ENCODE measurements around the gene BUB1B.

DNA sequence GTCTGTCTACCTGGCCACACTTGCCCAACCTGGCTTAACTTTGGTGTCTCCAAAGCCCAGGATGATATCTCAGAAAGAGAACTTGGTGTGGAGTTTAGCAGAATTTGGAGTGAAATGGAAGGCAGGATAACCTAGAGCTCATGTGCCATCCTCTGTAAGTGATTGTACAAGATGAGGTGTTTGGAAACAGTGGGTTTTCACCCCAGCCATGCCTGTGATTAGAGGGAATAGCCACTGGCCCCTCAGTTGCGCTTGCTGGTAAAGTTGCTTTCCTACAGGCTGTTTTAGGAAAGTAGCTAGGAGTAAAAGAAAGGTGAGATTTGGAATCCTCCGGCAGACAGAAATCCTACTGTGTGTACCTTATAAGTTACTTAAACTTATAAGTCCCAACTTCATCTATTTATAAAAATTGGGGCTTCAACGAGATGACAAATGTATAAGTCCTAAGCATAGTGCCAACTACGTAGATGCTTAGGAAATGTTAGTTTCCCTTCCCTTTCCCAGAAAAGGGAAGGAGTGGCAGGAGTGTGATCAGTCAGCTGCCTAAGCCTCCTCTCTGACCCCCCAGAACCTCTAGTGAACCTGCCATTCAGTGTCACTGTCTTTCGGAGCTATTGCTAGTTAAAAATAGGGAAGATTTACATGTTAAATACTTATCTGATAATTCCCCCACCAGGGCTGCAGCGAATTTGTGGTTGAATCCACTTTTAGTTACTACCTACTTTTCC is 38.8 kb upstream of the BUB1B start:
- TF ChIP-seq, protein P1, sequence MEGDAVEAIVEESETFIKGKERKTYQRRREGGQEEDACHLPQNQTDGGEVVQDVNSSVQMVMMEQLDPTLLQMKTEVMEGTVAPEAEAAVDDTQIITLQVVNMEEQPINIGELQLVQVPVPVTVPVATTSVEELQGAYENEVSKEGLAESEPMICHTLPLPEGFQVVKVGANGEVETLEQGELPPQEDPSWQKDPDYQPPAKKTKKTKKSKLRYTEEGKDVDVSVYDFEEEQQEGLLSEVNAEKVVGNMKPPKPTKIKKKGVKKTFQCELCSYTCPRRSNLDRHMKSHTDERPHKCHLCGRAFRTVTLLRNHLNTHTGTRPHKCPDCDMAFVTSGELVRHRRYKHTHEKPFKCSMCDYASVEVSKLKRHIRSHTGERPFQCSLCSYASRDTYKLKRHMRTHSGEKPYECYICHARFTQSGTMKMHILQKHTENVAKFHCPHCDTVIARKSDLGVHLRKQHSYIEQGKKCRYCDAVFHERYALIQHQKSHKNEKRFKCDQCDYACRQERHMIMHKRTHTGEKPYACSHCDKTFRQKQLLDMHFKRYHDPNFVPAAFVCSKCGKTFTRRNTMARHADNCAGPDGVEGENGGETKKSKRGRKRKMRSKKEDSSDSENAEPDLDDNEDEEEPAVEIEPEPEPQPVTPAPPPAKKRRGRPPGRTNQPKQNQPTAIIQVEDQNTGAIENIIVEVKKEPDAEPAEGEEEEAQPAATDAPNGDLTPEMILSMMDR (conservative IDR thresholded peaks at IDR 0.05 in 1 of 2, IDR thresholded peaks at IDR 0.05 in 1 of 2; ENCODE audit: extremely low read depth in 1 of 2, insufficient read depth in 1 of 2, low read depth in 1 of 2, low read length in 2 of 2): no peak
- TF ChIP-seq EZH2 (IDR thresholded peaks at IDR 0.05; ENCODE audit: borderline replicate concordance, low read length): no peak

Data from mammary epithelial cell (primary cell).